NCI-H526 treated with DMSO at 0.1 percent for 48 hours (cell line): Measurements from ENCODE around the gene SIPA1L2.

Experiments used
- DNase-seq: peaks from one replicate; lab custom pipeline; 2025; lab: John Stamatoyannopoulos, UW

Gene SIPA1L2

GRCh38 chr1:232643251-232643650 is 13.3 kb upstream of the SIPA1L2 start:
- DNase-seq = no peak

DNA sequence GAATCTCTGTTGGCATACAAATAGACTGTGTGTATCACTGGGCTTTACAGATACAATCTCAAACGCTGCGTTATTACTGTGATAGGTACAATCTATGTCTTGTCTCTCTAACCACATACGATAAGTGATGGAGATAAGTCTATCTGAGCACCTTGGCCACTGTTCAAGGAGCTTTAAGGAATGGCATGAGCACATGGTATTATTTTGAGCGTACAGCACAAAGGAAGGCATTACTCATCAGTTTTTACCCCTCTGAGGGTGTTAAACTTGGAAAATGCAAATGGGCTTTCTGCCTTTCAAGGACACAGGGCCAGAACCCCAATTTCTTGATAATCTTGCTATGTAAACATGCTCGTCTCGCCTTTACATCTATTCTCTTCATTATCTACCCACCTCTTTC is 11.6 kb upstream of the SIPA1L2 start:
- DNase-seq = no peak

- no peak for DNase-seq
Measured at GRCh38 chr1:232636799-232637198, 6.9 kb upstream of the SIPA1L2 start.

DNA sequence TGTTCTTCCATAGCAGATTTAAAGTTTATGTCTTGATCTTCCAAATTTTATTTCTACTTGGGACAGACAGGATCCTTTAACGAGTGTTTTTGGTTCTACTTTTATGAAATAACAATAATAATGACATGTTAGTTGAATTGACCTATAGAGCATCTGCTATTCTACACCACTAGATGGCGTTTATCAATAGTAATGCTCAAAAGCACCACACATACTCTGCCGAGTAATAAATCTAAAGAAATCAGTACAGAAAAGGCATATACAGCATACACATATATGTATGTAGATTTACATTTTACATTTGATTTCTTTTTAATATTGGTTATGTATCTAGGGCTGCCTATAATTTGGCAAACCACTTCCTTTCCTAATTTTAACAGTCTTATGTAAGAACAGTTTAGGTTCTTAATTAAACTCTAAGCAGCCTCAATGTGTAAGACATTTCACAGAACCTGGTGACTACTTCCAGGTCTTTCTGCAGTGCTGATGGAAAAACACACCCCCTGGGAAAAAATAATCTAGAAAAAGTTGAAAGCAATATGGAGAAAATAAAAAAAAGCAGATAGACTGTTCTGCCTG is 5.9 kb upstream of the SIPA1L2 start:
- DNase-seq = peak; percentile 49

- no peak for DNase-seq
Measured at GRCh38 chr1:232635279-232635678, 5.3 kb upstream of the SIPA1L2 start.

DNA sequence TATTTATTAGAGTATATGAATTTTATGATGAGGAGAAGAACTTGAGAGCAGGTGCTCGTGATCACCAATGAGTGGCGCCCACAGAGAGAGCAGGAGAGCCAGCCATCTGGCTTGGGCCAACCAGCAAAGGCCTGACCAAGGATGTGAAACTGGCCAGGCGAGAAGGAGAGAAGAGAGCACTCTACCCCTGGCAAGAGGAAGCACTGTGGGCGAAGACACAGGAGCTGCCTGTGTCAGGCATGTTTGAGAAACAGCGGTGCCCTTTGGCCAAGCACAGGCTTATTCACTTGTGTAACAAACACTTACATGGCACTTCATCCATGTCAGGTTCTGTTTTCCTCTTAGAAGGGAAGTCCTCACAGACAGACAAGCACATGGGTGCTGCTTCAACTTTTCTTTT is 4.2 kb upstream of the SIPA1L2 start:
- DNase-seq = no peak

GRCh38 chr1:232630894-232631195 is 912 bp upstream of the SIPA1L2 start:
- no peak for DNase-seq

GRCh38 chr1:232629250-232630046 is 485 bp downstream of the SIPA1L2 start:
- DNase-seq = no peak

GRCh38 chr1:232628335-232629249 is 1.3 kb downstream of the SIPA1L2 start:
- peak; percentile 18 for DNase-seq

GRCh38 chr1:232627645-232628334 is 2.1 kb downstream of the SIPA1L2 start:
- peak; percentile 58 for DNase-seq

GRCh38 chr1:232627171-232627570 is 2.8 kb downstream of the SIPA1L2 start:
- no peak for DNase-seq

- no peak for DNase-seq
Measured at GRCh38 chr1:232626452-232626851, 3.5 kb downstream of the SIPA1L2 start.

- DNase-seq = no peak
Measured at GRCh38 chr1:232625319-232625868, 4.5 kb downstream of the SIPA1L2 start.

DNA sequence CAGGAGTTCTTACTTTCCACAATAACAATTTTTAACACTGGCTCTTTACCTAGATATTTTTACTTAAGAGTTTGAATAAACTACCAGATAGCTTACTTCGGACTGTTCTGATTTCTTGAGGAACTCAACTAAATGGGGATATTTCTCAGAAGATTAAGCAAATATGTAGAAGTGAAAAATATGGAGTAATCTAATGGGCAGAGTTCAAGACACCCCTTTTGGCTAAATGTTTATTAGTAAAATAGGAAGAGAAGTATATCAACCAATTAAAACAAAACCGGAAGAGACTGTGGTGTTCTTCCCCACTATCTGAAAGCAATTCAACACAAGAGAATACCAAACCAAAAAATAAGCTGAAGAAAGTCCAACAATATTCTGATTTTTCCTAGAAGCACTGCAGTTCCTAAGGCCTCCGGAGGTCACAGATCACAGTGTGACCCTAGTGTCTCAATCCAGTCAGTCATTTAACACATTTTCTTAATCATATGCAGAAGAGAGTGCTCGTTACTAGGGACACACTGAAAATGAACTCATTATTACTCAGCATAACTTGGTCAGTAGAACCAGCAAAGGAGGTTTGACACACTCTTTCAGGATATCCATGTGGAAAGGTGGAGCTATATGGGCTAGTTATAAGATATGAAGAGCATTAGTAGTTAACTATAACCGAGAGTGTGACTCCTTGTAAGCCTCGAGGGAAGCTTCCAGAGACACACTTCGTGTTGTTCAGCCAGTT is 5.2 kb downstream of the SIPA1L2 start:
- DNase-seq = no peak

GRCh38 chr1:232622981-232623380 is 7.0 kb downstream of the SIPA1L2 start:
- no peak for DNase-seq

- DNase-seq = peak; percentile 74
Measured at GRCh38 chr1:232622378-232622777, 7.6 kb downstream of the SIPA1L2 start.

DNA sequence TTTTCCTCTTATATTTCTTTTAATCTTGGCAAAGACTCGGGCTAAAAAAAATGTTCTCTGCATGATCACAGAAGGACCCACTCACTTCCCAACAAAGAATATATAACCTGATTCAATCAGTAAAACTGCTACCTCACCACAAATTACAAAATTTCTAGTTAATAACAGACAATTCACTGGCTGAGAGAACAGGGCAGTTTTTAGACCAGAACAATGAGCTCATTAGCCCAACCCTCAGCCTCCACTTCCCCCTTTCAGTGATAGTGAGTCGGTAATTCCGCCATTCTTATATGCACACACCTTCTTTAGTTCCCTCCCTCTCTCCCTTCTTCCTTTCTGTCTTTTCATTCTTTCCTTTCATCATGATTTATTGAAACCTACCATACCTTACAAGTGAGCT is 8.9 kb downstream of the SIPA1L2 start:
- DNase-seq = no peak

DNA sequence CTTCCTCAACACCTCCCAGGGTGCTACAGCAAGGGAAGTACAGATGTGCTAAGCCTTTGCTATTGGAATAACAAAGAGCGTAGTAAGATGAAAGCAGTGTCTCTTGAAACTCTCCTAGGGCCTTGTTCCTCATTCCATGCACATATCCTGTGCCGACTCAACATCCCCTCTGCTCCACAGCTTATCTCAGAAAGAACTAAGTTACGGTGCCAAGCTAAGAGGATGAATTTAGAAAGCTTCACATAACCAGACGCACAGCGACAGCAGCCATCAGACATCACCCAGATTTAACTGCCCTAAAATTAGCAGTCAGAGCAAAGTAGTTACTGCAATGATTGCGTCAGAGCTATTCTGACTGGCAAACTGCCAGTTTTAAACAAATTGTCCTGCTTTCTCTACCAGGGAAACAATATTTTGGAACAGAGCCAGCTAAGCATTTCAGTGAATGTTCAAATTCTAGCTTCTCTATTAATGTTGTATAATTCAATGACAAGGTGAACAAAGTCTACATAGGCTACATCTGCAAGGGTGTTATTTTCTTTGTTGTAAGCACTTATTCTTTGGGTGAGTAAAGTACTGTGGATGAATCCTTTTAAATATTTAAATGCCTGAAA is 9.5 kb downstream of the SIPA1L2 start:
- no peak for DNase-seq

GRCh38 chr1:232617237-232617636 is 12.7 kb downstream of the SIPA1L2 start:
- no peak for DNase-seq

- no peak for DNase-seq
Measured at GRCh38 chr1:232615306-232615800, 14.6 kb downstream of the SIPA1L2 start.

DNA sequence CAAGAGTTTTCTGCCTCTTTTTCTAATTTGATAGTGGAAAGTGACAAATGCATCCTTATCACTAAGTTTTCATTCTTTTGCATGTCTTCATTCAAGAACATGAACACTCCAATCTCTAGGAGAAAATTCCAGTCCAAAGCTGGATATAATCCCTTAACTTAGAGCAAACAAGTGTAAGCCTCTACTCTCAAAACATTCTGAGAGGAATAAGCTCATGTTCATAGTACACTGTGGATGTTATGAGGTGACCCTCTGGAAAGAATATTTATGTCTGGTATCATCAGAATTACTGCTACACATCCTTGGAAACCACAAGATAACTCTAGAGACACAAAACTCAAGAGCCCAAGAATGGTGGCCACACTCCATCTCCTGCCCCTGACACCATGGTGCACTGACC is 15.1 kb downstream of the SIPA1L2 start:
- DNase-seq = no peak
